Gastrocnemius medialis (tissue), 4 donors: ENCODE data around the gene TESK2. TPM values are rescaled to one million over a fixed set of nuclear protein-coding genes. Genes with fewer than 3 reads are reported as not detected.

Experiments
- ATAC-seq, 2 donors: fragments of 150-250 bp; one replicate each; pipeline ENCODE4 v1.9.1; 2016
- DNase-seq, 2 donors: peaks; one replicate each; pipeline ENCODE4 v3.0.0-alpha.2; 2019
- H3K27ac ChIP-seq, 4 donors: fragments of 200-600 bp; sonication (generic); 1 replicate in 1 of 4; 2 replicates in 3 of 4; pipeline ENCODE4 v1.5.1; 2016 to 2018; ENCODE audit warnings: mild to moderate bottlenecking in 2 of 4, moderate library complexity in 1 of 4
- H3K27me3 ChIP-seq, 3 donors: fragments of 200-600 bp; sonication (generic) in 2 of 3; 1 replicate in 1 of 3; 2 replicates in 2 of 3; pipeline versions ENCODE4 v1.5.1 to v1.6.0; 2016 to 2019; ENCODE audit warnings: mild to moderate bottlenecking in 1 of 3, moderate library complexity in 1 of 3
- H3K36me3 ChIP-seq, 2 donors: fragments of 200-600 bp; sonication (generic) in 1 of 2; one replicate each; pipeline ENCODE4 v1.5.1; 2017 to 2018
- H3K4me1 ChIP-seq, 2 donors: fragments of 200-600 bp; sonication (generic) in 1 of 2; one replicate each; pipeline ENCODE4 v1.5.1; 2016 to 2017; ENCODE audit warnings: mild to moderate bottlenecking in 2 of 2
- H3K4me3 ChIP-seq, 4 donors: fragments of 200-600 bp; sonication (generic) in 3 of 4; 1 replicate in 1 of 4; 2 replicates in 3 of 4; pipeline ENCODE4 v1.5.1; 2016 to 2019; ENCODE audit warnings: mild to moderate bottlenecking in 2 of 4
- H3K9me3 ChIP-seq, 3 donors: fragments of 200-600 bp; sonication (generic) in 2 of 3; 1 replicate in 1 of 3; 2 replicates in 2 of 3; pipeline ENCODE4 v1.5.1; 2016 to 2019
- POLR2A ChIP-seq, 2 donors: fragments of 450-650 bp; IDR thresholded peaks; one replicate each; pipeline ENCODE4 v1.6.1; 2017; ENCODE audit warnings: antibody characterized with exemption in 2 of 2, mild to moderate bottlenecking in 2 of 2, moderate library complexity in 2 of 2
- in situ Hi-C, 4 donors: fragments of 200-750 bp; cut with MboI; loops; one replicate each; pipeline versions ENCODE4 v1.15.0 to v1.8.0; 2017; ENCODE audit warnings: low sequenced_read_pairs in 4 of 4
- intact Hi-C: fragments of 100-400 bp; cut with DNase I; formaldehyde crosslinking; loops from one replicate; pipeline ENCODE4 v1.15.1; 2023; ENCODE audit warnings: low total_unique reads
- total RNA-seq, 4 donors: library from RNA; depleted of rRNA; stranded (reverse); fragments of >200 nt; gene quantifications; one replicate each; pipeline versions ENCODE4 v1.1.0 to v1.2.3, GENCODE V29; 2016
- TF ChIP-seq, protein P1 (sequence below), 5 experiments: fragments of 450-650 bp in 3 of 5; fragments of 200-600 bp in 2 of 5; sonication (generic) in 2 of 5; IDR thresholded peaks in 4 of 5; conservative IDR thresholded peaks in 1 of 5; 1 replicate in 4 of 5; 2 replicates in 1 of 5; pipeline ENCODE4 v1.5.1; 2016 to 2019; ENCODE audit warnings: antibody characterized with exemption in 5 of 5, mild to moderate bottlenecking in 3 of 5, moderate library complexity in 3 of 5

Gene TESK2
- total RNA-seq, 4 donors from 2014 or later, result 3.4 to 5.8 (median 4.5) TPM

DNA sequence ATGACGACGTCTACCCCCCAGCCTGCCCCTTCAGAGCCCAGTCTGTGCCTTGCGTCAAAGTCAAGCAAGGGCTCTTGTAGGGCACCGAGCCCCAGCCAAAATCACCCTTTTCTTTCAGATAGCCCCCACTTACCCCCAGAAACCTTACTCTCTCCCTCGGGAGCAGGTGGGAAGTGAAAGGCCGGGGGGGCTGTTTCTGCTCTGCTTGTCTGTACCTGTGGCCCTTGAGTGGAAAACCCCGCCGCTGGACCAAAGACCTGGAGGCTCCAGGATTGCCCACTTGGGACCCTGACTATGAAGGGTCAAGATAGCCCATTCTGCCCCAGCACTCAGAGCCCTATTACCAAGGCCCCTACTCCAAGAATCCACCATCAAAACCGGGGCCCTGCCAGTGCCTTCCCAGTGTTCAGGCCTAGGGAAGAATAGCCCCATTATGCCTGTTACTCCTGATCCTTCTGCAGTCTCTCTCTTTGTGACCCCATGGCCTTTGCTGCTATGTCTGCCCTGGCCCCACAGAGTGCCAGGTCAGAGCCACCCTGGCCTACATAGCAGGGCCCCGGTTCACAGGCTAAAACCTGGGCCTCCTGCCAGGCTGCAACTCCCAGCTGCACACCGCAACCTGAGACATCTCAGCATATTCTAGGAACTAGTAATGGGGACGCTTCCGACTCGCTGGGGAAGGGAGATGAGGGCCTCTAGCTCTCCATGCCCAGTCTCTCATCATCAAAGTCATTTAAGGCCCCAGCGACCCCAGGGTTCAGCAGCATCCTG lies 186.5 kb downstream of the TESK2 start:
- TF ChIP-seq, protein P1, sequence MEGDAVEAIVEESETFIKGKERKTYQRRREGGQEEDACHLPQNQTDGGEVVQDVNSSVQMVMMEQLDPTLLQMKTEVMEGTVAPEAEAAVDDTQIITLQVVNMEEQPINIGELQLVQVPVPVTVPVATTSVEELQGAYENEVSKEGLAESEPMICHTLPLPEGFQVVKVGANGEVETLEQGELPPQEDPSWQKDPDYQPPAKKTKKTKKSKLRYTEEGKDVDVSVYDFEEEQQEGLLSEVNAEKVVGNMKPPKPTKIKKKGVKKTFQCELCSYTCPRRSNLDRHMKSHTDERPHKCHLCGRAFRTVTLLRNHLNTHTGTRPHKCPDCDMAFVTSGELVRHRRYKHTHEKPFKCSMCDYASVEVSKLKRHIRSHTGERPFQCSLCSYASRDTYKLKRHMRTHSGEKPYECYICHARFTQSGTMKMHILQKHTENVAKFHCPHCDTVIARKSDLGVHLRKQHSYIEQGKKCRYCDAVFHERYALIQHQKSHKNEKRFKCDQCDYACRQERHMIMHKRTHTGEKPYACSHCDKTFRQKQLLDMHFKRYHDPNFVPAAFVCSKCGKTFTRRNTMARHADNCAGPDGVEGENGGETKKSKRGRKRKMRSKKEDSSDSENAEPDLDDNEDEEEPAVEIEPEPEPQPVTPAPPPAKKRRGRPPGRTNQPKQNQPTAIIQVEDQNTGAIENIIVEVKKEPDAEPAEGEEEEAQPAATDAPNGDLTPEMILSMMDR (IDR thresholded peaks at IDR 0.05 in 4 of 5, conservative IDR thresholded peaks at IDR 0.05 in 1 of 5), result no peak
- TF ChIP-seq POLR2A (IDR thresholded peaks at IDR 0.05), result no peak
- H3K4me3 ChIP-seq, result peak overlapping the region; percentile 73 to 86 (median 78)
- ATAC-seq (peak; percentile 24 to 43), DNase-seq (peak; percentile 35 to 83)
- H3K4me1 ChIP-seq, result peaks cover 8 to 16% of the 10 kb centered on the region in 2 donors
- peak overlapping the region; percentile 92 to 95 (median 94) for H3K27ac ChIP-seq
- no peaks in the 10 kb centered on the region for H3K27me3 ChIP-seq
- H3K36me3 ChIP-seq, result no peaks in the 10 kb centered on the region
- H3K9me3 ChIP-seq, result no peaks in the 10 kb centered on the region
- in situ Hi-C loops, result loop anchor here in 1 of 4 donors (5.0 kb wide), 1 partner anchor 292 kb away; the partner anchor contains the start of genes HECTD3 and UROD
- intact Hi-C loops, result loop anchor here (5.0 kb wide), 3 partner anchors 467 to 572 kb away; partner anchors contain the start of genes RNU5D-1 and RPS8

DNA sequence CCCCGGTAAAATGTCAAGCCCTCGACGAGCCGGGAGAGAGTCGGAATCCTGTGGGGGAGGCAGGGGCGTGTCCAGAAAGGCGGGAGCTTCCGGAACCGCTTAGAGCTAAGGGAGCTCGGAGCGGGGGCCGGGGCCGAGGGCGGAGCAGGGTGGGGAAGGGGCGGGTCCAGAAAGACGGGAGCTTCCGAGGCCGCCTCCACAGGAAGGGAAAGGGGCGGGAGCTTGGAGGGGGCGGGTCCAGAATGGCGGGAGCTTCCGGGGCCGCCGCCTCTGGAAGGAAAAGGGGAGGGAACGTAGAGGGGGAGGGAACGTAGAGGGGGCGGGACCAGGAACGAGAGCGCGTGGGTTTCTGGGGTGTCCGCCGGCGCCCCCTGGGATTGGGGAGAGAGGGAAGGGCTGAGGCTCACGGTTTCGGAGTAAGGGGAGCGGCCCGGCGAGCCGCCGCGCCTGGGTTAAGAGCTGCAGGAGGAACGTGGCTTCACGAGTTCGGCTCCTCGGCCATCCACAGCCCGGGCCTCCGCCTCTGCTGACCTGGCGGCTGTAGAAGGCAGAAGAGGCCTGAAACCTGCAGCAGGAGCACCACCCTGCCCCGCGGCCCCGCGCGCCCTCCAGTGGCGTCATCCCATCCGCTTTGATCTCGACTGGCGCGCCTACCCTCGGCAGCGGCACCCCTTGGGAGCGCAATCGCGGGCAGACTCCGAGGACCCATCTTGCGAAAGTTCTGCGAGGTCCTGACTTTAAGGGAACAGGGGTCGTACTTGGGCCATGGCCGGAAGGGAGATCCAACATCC lies 187.2 kb downstream of the TESK2 start:
- in situ Hi-C loops, result loop anchor here in 1 of 4 donors (5.0 kb wide), 1 partner anchor 291 kb away; the partner anchor contains the start of genes HECTD3 and UROD
- intact Hi-C loops, result loop anchor here (1.0 to 5.0 kb wide), 6 partner anchors 37 to 571 kb away; partner anchors contain the start of genes MUTYH, RNU5D-1, RPS8 and TESK2
- TF ChIP-seq, protein P1 (IDR thresholded peaks at IDR 0.05 in 4 of 5, conservative IDR thresholded peaks at IDR 0.05 in 1 of 5), result peak; percentile 56 to 78 (median 75)
- TF ChIP-seq POLR2A (IDR thresholded peaks at IDR 0.05), result peak; percentile 60 to 67
- DNase-seq (peak; percentile 98 to 99), ATAC-seq (peak; percentile 90 to 95)
- H3K4me1 ChIP-seq, result peaks cover 8 to 16% of the 10 kb centered on the region in 2 donors
- H3K36me3 ChIP-seq, result no peaks in the 10 kb centered on the region
- no peaks in the 10 kb centered on the region for H3K9me3 ChIP-seq
- peak overlapping the region; percentile 77 to 91 (median 82) for H3K4me3 ChIP-seq
- H3K27me3 ChIP-seq, result no peaks in the 10 kb centered on the region
- H3K27ac ChIP-seq, result peak overlapping the region; percentile 92 to 95 (median 94)

DNA sequence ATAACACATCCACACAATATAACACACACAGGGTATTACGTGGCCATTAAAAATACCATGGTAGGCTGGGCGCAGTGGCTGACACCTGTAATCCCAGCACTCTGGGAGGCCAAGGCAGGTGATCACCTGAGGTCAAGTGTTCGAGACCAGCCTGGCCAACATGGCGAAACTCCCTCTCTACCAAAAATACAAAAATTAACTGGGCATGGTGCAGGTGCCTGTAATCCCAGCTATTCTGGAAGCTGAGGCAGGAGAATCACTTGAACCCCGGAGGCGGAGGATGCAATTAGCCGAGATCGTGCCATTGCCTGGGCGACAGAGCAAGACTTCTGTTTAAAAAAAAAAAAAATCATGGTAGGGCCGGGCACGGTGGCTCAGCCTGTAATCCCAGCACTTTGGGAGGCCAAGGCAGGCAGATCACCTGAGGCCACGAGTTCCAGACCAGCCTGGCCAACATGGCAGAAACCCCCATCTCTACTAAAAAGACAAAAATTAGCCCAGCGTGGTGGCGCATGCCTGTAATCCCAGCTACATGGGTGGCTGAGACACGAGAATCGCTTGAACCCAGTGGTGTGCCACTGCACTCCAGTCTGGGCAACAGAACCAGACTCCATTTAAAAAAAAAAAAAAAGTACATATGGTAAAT lies 188.3 kb downstream of the TESK2 start:
- peak overlapping the region; percentile 92 to 95 (median 94) for H3K27ac ChIP-seq
- H3K9me3 ChIP-seq, result no peaks in the 10 kb centered on the region
- no peaks in the 10 kb centered on the region for H3K27me3 ChIP-seq
- H3K36me3 ChIP-seq, result no peaks in the 10 kb centered on the region
- no peak for ATAC-seq
- in situ Hi-C loops (loop anchor here in 1 of 4 donors (5.0 kb wide), 1 partner anchor 290 kb away; the partner anchor contains the start of genes HECTD3 and UROD), intact Hi-C loops (loop anchor here (1.0 to 5.0 kb wide), 6 partner anchors 38 to 570 kb away; partner anchors contain the start of genes MUTYH, RNU5D-1, RPS8 and TESK2)
- peaks cover 8 to 16% of the 10 kb centered on the region in 2 donors for H3K4me1 ChIP-seq
- no peak for DNase-seq
- TF ChIP-seq POLR2A (IDR thresholded peaks at IDR 0.05), result no peak
- TF ChIP-seq, protein P1 (IDR thresholded peaks at IDR 0.05 in 4 of 5, conservative IDR thresholded peaks at IDR 0.05 in 1 of 5), result no peak
- H3K4me3 ChIP-seq, result peak overlapping the region; percentile 77 to 91 (median 82)

DNA sequence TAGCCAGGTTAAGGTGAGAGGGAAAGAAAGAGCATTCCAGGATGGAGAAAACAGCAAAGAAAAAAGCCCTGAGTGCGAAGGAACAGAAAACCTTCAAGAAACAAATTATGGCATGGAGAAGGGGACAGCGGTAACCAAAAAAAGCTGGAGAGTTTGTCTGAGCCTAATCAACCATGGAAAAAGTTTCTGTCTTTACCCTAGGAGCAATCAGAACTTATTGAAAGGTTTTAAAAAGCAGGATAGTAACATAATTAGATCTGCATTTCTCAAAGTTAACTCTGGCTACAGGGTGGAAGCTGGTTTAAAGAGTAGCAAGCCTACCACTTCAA lies 190.3 kb downstream of the TESK2 start:
- no peak overlapping the region for H3K4me3 ChIP-seq
- peaks cover 8 to 16% of the 10 kb centered on the region in 2 donors for H3K4me1 ChIP-seq
- TF ChIP-seq, protein P1 (IDR thresholded peaks at IDR 0.05 in 4 of 5, conservative IDR thresholded peaks at IDR 0.05 in 1 of 5), result no peak
- TF ChIP-seq POLR2A (IDR thresholded peaks at IDR 0.05), result no peak
- H3K27ac ChIP-seq, result no peak overlapping the region
- H3K36me3 ChIP-seq, result no peaks in the 10 kb centered on the region
- intact Hi-C loops, result loop anchor here (1.0 to 5.0 kb wide), 4 partner anchors 286 to 568 kb away; partner anchors contain the start of genes RNU5D-1 and RPS8
- ATAC-seq (no peak), DNase-seq (no peak)
- in situ Hi-C loops, result loop anchor here in 1 of 4 donors (5.0 kb wide), 1 partner anchor 288 kb away; the partner anchor contains the start of genes HECTD3 and UROD
- no peaks in the 10 kb centered on the region for H3K9me3 ChIP-seq
- no peaks in the 10 kb centered on the region for H3K27me3 ChIP-seq
